Measurements from ENCODE around the gene RUBCNL. TPM values are rescaled to one million over a fixed set of nuclear protein-coding genes. Genes with fewer than 3 reads are reported as not detected.

Gene RUBCNL
- total RNA-seq, 1 experiment from 2014 or later, result 1.9 TPM

DNA sequence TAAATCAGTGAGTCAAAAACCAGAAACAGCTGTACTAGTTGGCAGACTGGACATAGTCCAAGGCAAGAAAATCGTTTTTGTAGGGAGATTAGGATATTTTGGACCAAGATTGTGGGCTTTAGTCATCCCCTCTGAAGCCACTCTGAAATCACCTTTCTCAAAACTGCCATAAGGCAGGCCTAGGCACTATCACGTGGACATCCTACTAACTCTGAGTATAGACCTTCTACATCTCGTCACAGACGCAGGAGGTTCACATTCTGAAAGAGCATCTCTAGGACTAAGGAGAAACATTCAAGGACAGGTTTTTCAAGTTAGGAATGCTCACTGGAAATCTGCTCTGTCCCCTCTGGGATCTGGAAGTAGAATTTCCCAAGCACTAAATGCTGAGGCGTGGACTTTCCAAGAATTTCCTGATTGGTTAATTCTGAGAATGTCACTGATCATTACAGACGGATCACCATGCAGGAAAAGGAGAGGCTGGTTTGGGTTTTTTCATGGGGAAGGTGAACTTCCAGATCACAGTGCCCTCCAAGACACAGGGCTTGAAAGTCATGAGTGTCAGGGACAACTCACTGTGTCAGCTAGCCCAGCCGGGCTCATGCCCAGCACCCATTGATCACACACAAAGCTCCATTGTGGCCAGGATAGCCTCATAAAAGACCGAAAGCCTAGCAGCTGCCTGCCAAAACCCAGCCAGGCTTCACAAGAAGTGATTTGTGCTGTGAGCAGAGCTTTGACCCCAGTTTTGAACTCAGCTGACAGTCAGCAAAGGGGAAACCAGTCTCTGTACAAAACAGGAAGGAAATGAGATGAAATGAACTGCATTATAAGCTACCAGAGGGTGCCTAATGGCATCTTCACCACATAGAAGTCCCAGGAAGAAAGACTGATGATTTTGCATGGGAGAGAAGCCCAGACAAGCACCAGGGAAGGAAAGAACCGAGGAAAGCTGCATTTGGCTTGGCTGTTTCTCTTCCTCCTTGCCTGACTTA is 2.7 kb upstream of the RUBCNL start:
- peaks cover 28% of the 10 kb centered on the region for H3K4me1 Mint-ChIP-seq
- TF ChIP-seq, protein P1, sequence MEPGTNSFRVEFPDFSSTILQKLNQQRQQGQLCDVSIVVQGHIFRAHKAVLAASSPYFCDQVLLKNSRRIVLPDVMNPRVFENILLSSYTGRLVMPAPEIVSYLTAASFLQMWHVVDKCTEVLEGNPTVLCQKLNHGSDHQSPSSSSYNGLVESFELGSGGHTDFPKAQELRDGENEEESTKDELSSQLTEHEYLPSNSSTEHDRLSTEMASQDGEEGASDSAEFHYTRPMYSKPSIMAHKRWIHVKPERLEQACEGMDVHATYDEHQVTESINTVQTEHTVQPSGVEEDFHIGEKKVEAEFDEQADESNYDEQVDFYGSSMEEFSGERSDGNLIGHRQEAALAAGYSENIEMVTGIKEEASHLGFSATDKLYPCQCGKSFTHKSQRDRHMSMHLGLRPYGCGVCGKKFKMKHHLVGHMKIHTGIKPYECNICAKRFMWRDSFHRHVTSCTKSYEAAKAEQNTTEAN (CRISPR knock-in tag; IDR thresholded peaks at IDR 0.05), result no peak
- no peak for TF ChIP-seq FOXJ3 (CRISPR knock-in tag; IDR thresholded peaks at IDR 0.05; ENCODE audit: borderline replicate concordance)
- no peak for TF ChIP-seq ATF3 (CRISPR knock-in tag; conservative IDR thresholded peaks at IDR 0.05)
- TF ChIP-seq, protein P2, sequence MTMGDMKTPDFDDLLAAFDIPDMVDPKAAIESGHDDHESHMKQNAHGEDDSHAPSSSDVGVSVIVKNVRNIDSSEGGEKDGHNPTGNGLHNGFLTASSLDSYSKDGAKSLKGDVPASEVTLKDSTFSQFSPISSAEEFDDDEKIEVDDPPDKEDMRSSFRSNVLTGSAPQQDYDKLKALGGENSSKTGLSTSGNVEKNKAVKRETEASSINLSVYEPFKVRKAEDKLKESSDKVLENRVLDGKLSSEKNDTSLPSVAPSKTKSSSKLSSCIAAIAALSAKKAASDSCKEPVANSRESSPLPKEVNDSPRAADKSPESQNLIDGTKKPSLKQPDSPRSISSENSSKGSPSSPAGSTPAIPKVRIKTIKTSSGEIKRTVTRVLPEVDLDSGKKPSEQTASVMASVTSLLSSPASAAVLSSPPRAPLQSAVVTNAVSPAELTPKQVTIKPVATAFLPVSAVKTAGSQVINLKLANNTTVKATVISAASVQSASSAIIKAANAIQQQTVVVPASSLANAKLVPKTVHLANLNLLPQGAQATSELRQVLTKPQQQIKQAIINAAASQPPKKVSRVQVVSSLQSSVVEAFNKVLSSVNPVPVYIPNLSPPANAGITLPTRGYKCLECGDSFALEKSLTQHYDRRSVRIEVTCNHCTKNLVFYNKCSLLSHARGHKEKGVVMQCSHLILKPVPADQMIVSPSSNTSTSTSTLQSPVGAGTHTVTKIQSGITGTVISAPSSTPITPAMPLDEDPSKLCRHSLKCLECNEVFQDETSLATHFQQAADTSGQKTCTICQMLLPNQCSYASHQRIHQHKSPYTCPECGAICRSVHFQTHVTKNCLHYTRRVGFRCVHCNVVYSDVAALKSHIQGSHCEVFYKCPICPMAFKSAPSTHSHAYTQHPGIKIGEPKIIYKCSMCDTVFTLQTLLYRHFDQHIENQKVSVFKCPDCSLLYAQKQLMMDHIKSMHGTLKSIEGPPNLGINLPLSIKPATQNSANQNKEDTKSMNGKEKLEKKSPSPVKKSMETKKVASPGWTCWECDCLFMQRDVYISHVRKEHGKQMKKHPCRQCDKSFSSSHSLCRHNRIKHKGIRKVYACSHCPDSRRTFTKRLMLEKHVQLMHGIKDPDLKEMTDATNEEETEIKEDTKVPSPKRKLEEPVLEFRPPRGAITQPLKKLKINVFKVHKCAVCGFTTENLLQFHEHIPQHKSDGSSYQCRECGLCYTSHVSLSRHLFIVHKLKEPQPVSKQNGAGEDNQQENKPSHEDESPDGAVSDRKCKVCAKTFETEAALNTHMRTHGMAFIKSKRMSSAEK (CRISPR knock-in tag; IDR thresholded peaks at IDR 0.05; ENCODE audit: borderline replicate concordance), result no peak
- no peak for TF ChIP-seq MLX (CRISPR knock-in tag; IDR thresholded peaks at IDR 0.05)
- TF ChIP-seq, protein P3, sequence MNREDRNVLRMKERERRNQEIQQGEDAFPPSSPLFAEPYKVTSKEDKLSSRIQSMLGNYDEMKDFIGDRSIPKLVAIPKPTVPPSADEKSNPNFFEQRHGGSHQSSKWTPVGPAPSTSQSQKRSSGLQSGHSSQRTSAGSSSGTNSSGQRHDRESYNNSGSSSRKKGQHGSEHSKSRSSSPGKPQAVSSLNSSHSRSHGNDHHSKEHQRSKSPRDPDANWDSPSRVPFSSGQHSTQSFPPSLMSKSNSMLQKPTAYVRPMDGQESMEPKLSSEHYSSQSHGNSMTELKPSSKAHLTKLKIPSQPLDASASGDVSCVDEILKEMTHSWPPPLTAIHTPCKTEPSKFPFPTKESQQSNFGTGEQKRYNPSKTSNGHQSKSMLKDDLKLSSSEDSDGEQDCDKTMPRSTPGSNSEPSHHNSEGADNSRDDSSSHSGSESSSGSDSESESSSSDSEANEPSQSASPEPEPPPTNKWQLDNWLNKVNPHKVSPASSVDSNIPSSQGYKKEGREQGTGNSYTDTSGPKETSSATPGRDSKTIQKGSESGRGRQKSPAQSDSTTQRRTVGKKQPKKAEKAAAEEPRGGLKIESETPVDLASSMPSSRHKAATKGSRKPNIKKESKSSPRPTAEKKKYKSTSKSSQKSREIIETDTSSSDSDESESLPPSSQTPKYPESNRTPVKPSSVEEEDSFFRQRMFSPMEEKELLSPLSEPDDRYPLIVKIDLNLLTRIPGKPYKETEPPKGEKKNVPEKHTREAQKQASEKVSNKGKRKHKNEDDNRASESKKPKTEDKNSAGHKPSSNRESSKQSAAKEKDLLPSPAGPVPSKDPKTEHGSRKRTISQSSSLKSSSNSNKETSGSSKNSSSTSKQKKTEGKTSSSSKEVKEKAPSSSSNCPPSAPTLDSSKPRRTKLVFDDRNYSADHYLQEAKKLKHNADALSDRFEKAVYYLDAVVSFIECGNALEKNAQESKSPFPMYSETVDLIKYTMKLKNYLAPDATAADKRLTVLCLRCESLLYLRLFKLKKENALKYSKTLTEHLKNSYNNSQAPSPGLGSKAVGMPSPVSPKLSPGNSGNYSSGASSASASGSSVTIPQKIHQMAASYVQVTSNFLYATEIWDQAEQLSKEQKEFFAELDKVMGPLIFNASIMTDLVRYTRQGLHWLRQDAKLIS (CRISPR knock-in tag; IDR thresholded peaks at IDR 0.05; ENCODE audit: borderline replicate concordance), result no peak
- TF ChIP-seq ZNF219 (CRISPR knock-in tag; IDR thresholded peaks at IDR 0.05; ENCODE audit: borderline replicate concordance), result no peak
- TF ChIP-seq ZNF121 (CRISPR knock-in tag; IDR thresholded peaks at IDR 0.05), result no peak
- no peak for TF ChIP-seq OVOL2 (CRISPR knock-in tag; IDR thresholded peaks at IDR 0.05; ENCODE audit: borderline replicate concordance)
- no peaks in the 10 kb centered on the region for H3K36me3 Mint-ChIP-seq
- H3K9me3 Mint-ChIP-seq, result no peaks in the 10 kb centered on the region
- CTCF ChIA-PET, result no interaction called here
- DNase-seq (ENCODE audit: low spot score) (no peak), ATAC-seq (no peak)
- peaks cover 53% of the 10 kb centered on the region for H3K27me3 Mint-ChIP-seq (ENCODE audit: low read depth)
- no peak overlapping the region for H3K4me3 Mint-ChIP-seq
- no peak overlapping the region for H3K27ac Mint-ChIP-seq
- POLR2A ChIA-PET, result no interaction called here

DNA sequence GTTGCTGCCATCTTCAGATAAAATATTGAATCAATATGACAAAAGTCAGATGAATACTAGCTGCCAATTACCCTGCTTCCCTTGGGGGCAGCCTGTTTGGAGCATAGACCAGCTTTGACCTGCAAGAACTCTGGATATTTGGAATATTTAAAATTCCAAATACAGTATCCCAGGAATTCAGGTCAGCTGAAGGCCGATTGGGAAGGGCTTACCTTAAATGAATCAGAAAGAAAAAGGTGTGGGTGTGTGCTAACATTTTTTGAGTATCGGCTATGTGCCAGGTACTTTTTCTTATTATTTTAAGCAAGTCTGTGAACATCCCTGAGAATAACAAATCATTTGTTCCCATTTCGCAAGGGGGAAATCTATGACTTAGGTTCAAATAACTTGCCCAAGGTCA is 1.8 kb upstream of the RUBCNL start:
- Mint-ChIP-seq H3K36me3 (no peaks in the 10 kb centered on the region), H3K27ac (no peak overlapping the region), H3K4me1 (peaks cover 28% of the 10 kb centered on the region), H3K4me3 (no peak overlapping the region), H3K9me3 (no peaks in the 10 kb centered on the region), H3K27me3 (ENCODE audit: low read depth) (peaks cover 59% of the 10 kb centered on the region)
- TF ChIP-seq, protein P4, sequence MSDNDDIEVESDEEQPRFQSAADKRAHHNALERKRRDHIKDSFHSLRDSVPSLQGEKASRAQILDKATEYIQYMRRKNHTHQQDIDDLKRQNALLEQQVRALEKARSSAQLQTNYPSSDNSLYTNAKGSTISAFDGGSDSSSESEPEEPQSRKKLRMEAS (CRISPR knock-in tag; IDR thresholded peaks at IDR 0.05), result no peak
- TF ChIP-seq USF1 (CRISPR knock-in tag; IDR thresholded peaks at IDR 0.05) (no peak), TEAD4 (CRISPR knock-in tag; IDR thresholded peaks at IDR 0.05) (no peak), CBFB (CRISPR knock-in tag; IDR thresholded peaks at IDR 0.05; ENCODE audit: low read depth) (no peak), KAT7 (CRISPR knock-in tag; IDR thresholded peaks at IDR 0.05; ENCODE audit: borderline replicate concordance) (no peak), ZNF423 (CRISPR knock-in tag; IDR thresholded peaks at IDR 0.05) (no peak)
- ChIA-PET CTCF (no interaction called here), POLR2A (no interaction called here)
- no peak for DNase-seq (ENCODE audit: low spot score)
- no peak for ATAC-seq

Measured in WTC11 (cell line).